OCI-LY1 (cell line): ENCODE data around the gene DGCR2.
"Not testable (repeated sequence)": the region's sequence is repeated elsewhere in the genome, so short reads cannot be mapped to it uniquely, and the experiment has no call there.

Experiments used
- H2AFZ ChIP-seq: fragments of 200-600 bp; sonication (generic), shearing (Covaris generic); 2 replicates; pipeline ENCODE4 v1.6.0; 2014; ENCODE audit warnings: antibody characterized with exemption, mild to moderate bottlenecking, low read length
- H3F3A ChIP-seq: fragments of 200-600 bp; sonication (generic), shearing (Covaris generic); 2 replicates; pipeline ENCODE4 v1.6.0; 2014; ENCODE audit warnings: mild to moderate bottlenecking, antibody characterized with exemption, low read length, moderate library complexity; ENCODE audit not compliant: insufficient read depth
- H3K27ac ChIP-seq: fragments of 200-600 bp; sonication (generic); 2 replicates; pipeline ENCODE4 v1.5.1; 2014; ENCODE audit warnings: low read length, mixed run types, mild to moderate bottlenecking, low read depth; ENCODE audit not compliant: poor library complexity, severe bottlenecking
- H3K27me3 ChIP-seq: fragments of 200-600 bp; sonication (generic); 2 replicates; pipeline ENCODE4 v1.6.0; 2014; ENCODE audit warnings: antibody characterized with exemption, mild to moderate bottlenecking, low read length, moderate library complexity; ENCODE audit not compliant: insufficient read depth
- H3K36me3 ChIP-seq: fragments of 200-600 bp; sonication (generic); 2 replicates; pipeline ENCODE4 v1.6.1; 2014; ENCODE audit warnings: mild to moderate bottlenecking, antibody characterized with exemption, low read length, moderate library complexity, mixed read lengths; ENCODE audit not compliant: insufficient read depth
- H3K4me1 ChIP-seq: fragments of 200-600 bp; sonication (generic); 2 replicates; pipeline ENCODE4 v1.5.1; 2014; ENCODE audit warnings: mild to moderate bottlenecking, low read length, moderate library complexity; ENCODE audit not compliant: insufficient read depth, severe bottlenecking
- H3K4me2 ChIP-seq: fragments of 200-600 bp; sonication (generic), shearing (Covaris generic); 2 replicates; pipeline ENCODE4 v1.6.1; 2014; ENCODE audit warnings: low read length
- H3K4me3 ChIP-seq: fragments of 200-600 bp; sonication (generic); 2 replicates; pipeline ENCODE4 v1.5.1; 2014; ENCODE audit warnings: low read length, low read depth, mild to moderate bottlenecking, mixed read lengths; ENCODE audit not compliant: poor library complexity, severe bottlenecking
- H3K79me2 ChIP-seq: fragments of 200-600 bp; shearing (Covaris generic); 2 replicates; pipeline ENCODE4 v1.6.1; 2016; ENCODE audit warnings: mixed run types, low read length, mixed read lengths; ENCODE audit not compliant: insufficient read depth
- H3K9ac ChIP-seq: fragments of 200-600 bp; sonication (generic), shearing (Covaris generic); 2 replicates; pipeline ENCODE4 v1.6.1; 2014; ENCODE audit warnings: mild to moderate bottlenecking, low read length, mixed read lengths
- H3K9me2 ChIP-seq: fragments of 200-600 bp; sonication (generic), shearing (Covaris generic); 2 replicates; pipeline ENCODE4 v1.6.1; 2014; ENCODE audit warnings: low read depth, mild to moderate bottlenecking, low read length, mixed read lengths
- H3K9me3 ChIP-seq: fragments of 200-600 bp; shearing (Covaris generic); 2 replicates; pipeline ENCODE4 v1.6.1; 2014; ENCODE audit warnings: low read length, mixed read lengths
- H4K20me1 ChIP-seq: fragments of 200-600 bp; sonication (generic), shearing (Covaris generic); 2 replicates; pipeline ENCODE4 v1.6.0; 2016; ENCODE audit warnings: mild to moderate bottlenecking, low read length; ENCODE audit not compliant: insufficient read depth
- CTCF ChIP-seq: fragments of 200-600 bp; sonication (generic), shearing (Covaris generic); IDR thresholded peaks from 2 replicates; pipeline ENCODE4 v1.5.1; 2017; ENCODE audit warnings: mild to moderate bottlenecking, antibody characterized with exemption, low read length, moderate library complexity, mixed read lengths
- EZH2 ChIP-seq: fragments of 200-600 bp; sonication (generic), shearing (Covaris generic); IDR thresholded peaks from 2 replicates; pipeline ENCODE4 v1.8.0; 2017; ENCODE audit warnings: borderline replicate concordance, mixed run types, mild to moderate bottlenecking, antibody characterized with exemption, low read length, moderate library complexity, mixed read lengths

The DGCR2 gene

GRCh38 chr22:18988958-18989357 lies 133.3 kb downstream of the DGCR2 start:
- no peak overlapping the region for H3K9ac ChIP-seq
- H3K36me3 ChIP-seq, result no peaks in the 10 kb centered on the region
- no peaks in the 10 kb centered on the region for H3K9me3 ChIP-seq
- H4K20me1 ChIP-seq, result no peaks in the 10 kb centered on the region
- H3K27me3 ChIP-seq, result no peaks in the 10 kb centered on the region
- no peak overlapping the region for H3K27ac ChIP-seq
- no peaks in the 10 kb centered on the region for H3F3A ChIP-seq
- no peak overlapping the region for H3K4me3 ChIP-seq
- H3K4me1 ChIP-seq, result no peaks in the 10 kb centered on the region
- H2AFZ ChIP-seq, result no peak overlapping the region
- no peak for TF ChIP-seq EZH2
- no peak for TF ChIP-seq CTCF
- H3K79me2 ChIP-seq, result no peaks in the 10 kb centered on the region
- no peaks in the 10 kb centered on the region for H3K9me2 ChIP-seq
- no peak overlapping the region for H3K4me2 ChIP-seq

GRCh38 chr22:18987765-18988164 lies 134.4 kb downstream of the DGCR2 start:
- TF ChIP-seq EZH2 (no peak), CTCF (0 out of 2 replicates have a peak, but pooled peaks have one; percentile 16)
- Histone ChIP-seq H3K9me2 (no peaks in the 10 kb centered on the region), H3K4me3 (no peak overlapping the region), H2AFZ (no peak overlapping the region), H3K79me2 (no peaks in the 10 kb centered on the region), H3K36me3 (no peaks in the 10 kb centered on the region), H3K4me2 (no peak overlapping the region), H3K27me3 (no peaks in the 10 kb centered on the region), H3K9ac (no peak overlapping the region), H4K20me1 (no peaks in the 10 kb centered on the region), H3K4me1 (no peaks in the 10 kb centered on the region), H3K9me3 (no peaks in the 10 kb centered on the region), H3F3A (no peaks in the 10 kb centered on the region), H3K27ac (no peak overlapping the region)

- not testable (repeated sequence) for H3K9me3 ChIP-seq, H3K79me2 ChIP-seq, H3K4me2 ChIP-seq, H3K9ac ChIP-seq, H3K4me3 ChIP-seq, H3K36me3 ChIP-seq, H3K4me1 ChIP-seq, H3K27me3 ChIP-seq, H3K27ac ChIP-seq, H3F3A ChIP-seq, H4K20me1 ChIP-seq, H3K9me2 ChIP-seq, H2AFZ ChIP-seq
Measured at GRCh38 chr22:18987114-18987513, 135.1 kb downstream of the DGCR2 start.
